ENCODE measurements around the gene SCFD1. TPM values are rescaled to one million over a fixed set of nuclear protein-coding genes. Genes with fewer than 3 reads are reported as not detected.

SCFD1 gene
- total and polyA plus RNA-seq, 4 donors, result 45.6 to 97.3 (median 66.5) TPM

- intact Hi-C loops (cut with DNase I), result no loop called here
- Histone ChIP-seq H3K9me3 (ENCODE audit: control insufficient read depth, low read length) (no peaks in the 10 kb centered on the region), H3K4me3 (ENCODE audit: low read length in 2 of 2) (no peak overlapping the region), H3K4me1 (ENCODE audit: control insufficient read depth in 1 of 2, insufficient read depth in 2 of 2, low read length in 2 of 2) (no peaks in the 10 kb centered on the region), H3K27me3 (ENCODE audit: control insufficient read depth in 1 of 2, insufficient read depth in 2 of 2, low read length in 1 of 2) (no peaks in the 10 kb centered on the region), H3K36me3 (ENCODE audit: control insufficient read depth in 1 of 2, insufficient read depth in 2 of 2, low read length in 1 of 2) (peaks cover 0 to 2% of the 10 kb centered on the region in 2 donors), H3K27ac (ENCODE audit: low read depth in 1 of 2, low read length in 2 of 2) (no peak overlapping the region)
- WGBS, 2 donors, result 97 to 100% methylated on average over 2 of the region's 2 CpGs
- ATAC-seq (ENCODE audit: low FRiP score), result no peak
- DNase-seq, result no peak
These were observed 23.5 kb downstream of the SCFD1 start for GRCh38 chr14:30645600-30645999.

DNA sequence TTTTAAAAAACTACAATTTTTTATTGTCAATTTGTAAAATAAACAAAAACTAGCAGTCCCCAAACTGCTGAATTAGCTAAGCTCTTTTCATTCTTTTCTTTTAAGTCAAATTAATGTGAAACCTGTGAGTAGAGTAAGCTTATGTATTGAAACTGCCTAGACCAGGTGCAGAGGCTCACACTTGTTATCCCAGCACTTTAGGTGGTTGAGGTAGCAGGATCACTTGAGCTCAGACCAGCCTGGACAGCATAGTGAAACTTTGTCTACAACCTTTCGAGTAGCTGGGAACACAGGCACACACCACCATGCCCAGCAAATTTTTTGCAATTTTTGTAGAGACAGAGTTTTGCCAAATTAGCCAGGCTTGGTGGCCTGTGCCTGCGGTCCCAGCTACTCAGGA, 26.4 kb downstream of the SCFD1 start:
- WGBS, 2 donors, result 95 to 97% methylated on average over 2 of the region's 2 CpGs
- Histone ChIP-seq H3K9me3 (ENCODE audit: control insufficient read depth, low read length) (no peaks in the 10 kb centered on the region), H3K36me3 (ENCODE audit: control insufficient read depth in 1 of 2, insufficient read depth in 2 of 2, low read length in 1 of 2) (peaks cover 4 to 6% of the 10 kb centered on the region in 2 donors), H3K27me3 (ENCODE audit: control insufficient read depth in 1 of 2, insufficient read depth in 2 of 2, low read length in 1 of 2) (no peaks in the 10 kb centered on the region), H3K4me1 (ENCODE audit: control insufficient read depth in 1 of 2, insufficient read depth in 2 of 2, low read length in 2 of 2) (no peaks in the 10 kb centered on the region), H3K27ac (ENCODE audit: low read depth in 1 of 2, low read length in 2 of 2) (no peak overlapping the region), H3K4me3 (ENCODE audit: low read length in 2 of 2) (no peak overlapping the region)
- DNase-seq (no peak), ATAC-seq (ENCODE audit: low FRiP score) (no peak)
- intact Hi-C loops (cut with DNase I), result no loop called here

GRCh38 chr14:30651937-30652336, 29.8 kb downstream of the SCFD1 start:
- Histone ChIP-seq H3K27ac (ENCODE audit: low read depth in 1 of 2, low read length in 2 of 2) (no peak overlapping the region), H3K36me3 (ENCODE audit: control insufficient read depth in 1 of 2, insufficient read depth in 2 of 2, low read length in 1 of 2) (peaks cover 4 to 7% of the 10 kb centered on the region in 2 donors), H3K9me3 (ENCODE audit: control insufficient read depth, low read length) (no peaks in the 10 kb centered on the region), H3K27me3 (ENCODE audit: control insufficient read depth in 1 of 2, insufficient read depth in 2 of 2, low read length in 1 of 2) (no peaks in the 10 kb centered on the region), H3K4me1 (ENCODE audit: control insufficient read depth in 1 of 2, insufficient read depth in 2 of 2, low read length in 2 of 2) (no peaks in the 10 kb centered on the region), H3K4me3 (ENCODE audit: low read length in 2 of 2) (no peak overlapping the region)
- no peak for DNase-seq
- intact Hi-C loops (cut with DNase I), result no loop called here
- no peak for ATAC-seq (ENCODE audit: low FRiP score)
- 84 to 91% methylated on average over 6 of the region's 6 CpGs for WGBS, 2 donors

DNA sequence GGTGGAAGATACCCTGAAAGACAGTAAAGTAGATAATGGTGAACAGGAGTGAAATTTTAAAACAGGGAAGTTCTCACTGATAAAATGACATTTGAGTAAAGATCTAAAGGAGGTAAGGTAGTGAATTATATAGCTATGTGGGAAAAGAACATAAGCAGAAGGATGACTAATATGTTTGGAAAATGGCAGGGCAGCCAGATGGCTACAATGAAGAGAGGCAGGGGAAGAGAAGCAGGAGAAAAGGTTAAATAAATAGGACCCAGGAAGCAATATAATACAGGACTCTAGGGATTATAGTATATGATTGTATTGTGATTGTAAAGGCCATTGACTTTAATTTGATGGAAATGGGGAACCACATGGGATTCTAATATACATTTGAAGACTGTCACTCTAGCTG, 33.0 kb downstream of the SCFD1 start:
- intact Hi-C loops (cut with DNase I), result no loop called here
- no peaks in the 10 kb centered on the region for H3K27me3 ChIP-seq (ENCODE audit: control insufficient read depth in 1 of 2, insufficient read depth in 2 of 2, low read length in 1 of 2)
- ATAC-seq (ENCODE audit: low FRiP score) (no peak), DNase-seq (no peak)
- no peak overlapping the region for H3K27ac ChIP-seq (ENCODE audit: low read depth in 1 of 2, low read length in 2 of 2)
- H3K4me1 ChIP-seq (ENCODE audit: control insufficient read depth in 1 of 2, insufficient read depth in 2 of 2, low read length in 2 of 2), result no peaks in the 10 kb centered on the region
- H3K4me3 ChIP-seq (ENCODE audit: low read length in 2 of 2), result no peak overlapping the region
- peaks cover 2 to 7% of the 10 kb centered on the region in 2 donors for H3K36me3 ChIP-seq (ENCODE audit: control insufficient read depth in 1 of 2, insufficient read depth in 2 of 2, low read length in 1 of 2)
- no peaks in the 10 kb centered on the region for H3K9me3 ChIP-seq (ENCODE audit: control insufficient read depth, low read length)

- WGBS, 2 donors, result 90 to 91% methylated on average over 3 of the region's 3 CpGs
- Histone ChIP-seq H3K4me1 (ENCODE audit: control insufficient read depth in 1 of 2, insufficient read depth in 2 of 2, low read length in 2 of 2) (no peaks in the 10 kb centered on the region), H3K36me3 (ENCODE audit: control insufficient read depth in 1 of 2, insufficient read depth in 2 of 2, low read length in 1 of 2) (peaks cover 2 to 7% of the 10 kb centered on the region in 2 donors), H3K4me3 (ENCODE audit: low read length in 2 of 2) (no peak overlapping the region), H3K9me3 (ENCODE audit: control insufficient read depth, low read length) (no peaks in the 10 kb centered on the region), H3K27me3 (ENCODE audit: control insufficient read depth in 1 of 2, insufficient read depth in 2 of 2, low read length in 1 of 2) (no peaks in the 10 kb centered on the region), H3K27ac (ENCODE audit: low read depth in 1 of 2, low read length in 2 of 2) (no peak overlapping the region)
- ATAC-seq (ENCODE audit: low FRiP score) (no peak), DNase-seq (no peak)
- intact Hi-C loops (cut with DNase I), result no loop called here
These were observed 33.5 kb downstream of the SCFD1 start for GRCh38 chr14:30655658-30656057.

- peaks cover 2 to 13% of the 10 kb centered on the region in 2 donors for H3K36me3 ChIP-seq (ENCODE audit: control insufficient read depth in 1 of 2, insufficient read depth in 2 of 2, low read length in 1 of 2)
- DNase-seq (no peak), ATAC-seq (ENCODE audit: low FRiP score) (peak; percentile 54)
- 59 to 63% methylated on average over 8 of the region's 8 CpGs for WGBS, 2 donors
- H3K9me3 ChIP-seq (ENCODE audit: control insufficient read depth, low read length), result no peaks in the 10 kb centered on the region
- no peaks in the 10 kb centered on the region for H3K4me1 ChIP-seq (ENCODE audit: control insufficient read depth in 1 of 2, insufficient read depth in 2 of 2, low read length in 2 of 2)
- intact Hi-C loops (cut with DNase I), result no loop called here
- H3K4me3 ChIP-seq (ENCODE audit: low read length in 2 of 2), result no peak overlapping the region
- H3K27ac ChIP-seq (ENCODE audit: low read depth in 1 of 2, low read length in 2 of 2), result no peak overlapping the region
- H3K27me3 ChIP-seq (ENCODE audit: control insufficient read depth in 1 of 2, insufficient read depth in 2 of 2, low read length in 1 of 2), result no peaks in the 10 kb centered on the region
These were observed 34.1 kb downstream of the SCFD1 start for GRCh38 chr14:30656190-30656632.

DNA sequence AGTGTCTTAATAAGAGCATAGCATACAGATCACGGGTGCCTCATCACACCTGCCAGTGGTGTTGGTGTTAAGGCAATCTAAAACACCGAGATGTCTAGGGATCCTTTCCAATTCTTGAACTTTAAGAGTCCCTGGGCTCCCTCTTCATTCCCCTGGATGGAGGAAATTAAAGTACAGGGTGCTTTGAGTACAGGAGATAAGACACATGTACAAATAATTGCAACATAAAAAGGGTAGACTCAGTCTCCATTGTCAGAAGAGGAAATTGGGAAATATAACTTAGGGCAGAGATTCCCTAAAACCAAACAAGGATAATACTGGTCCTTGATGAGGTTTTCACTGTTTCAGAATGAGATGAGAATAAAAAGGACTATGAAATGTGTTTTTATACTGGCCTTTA, 34.9 kb downstream of the SCFD1 start:
- no peak for DNase-seq
- Histone ChIP-seq H3K36me3 (ENCODE audit: control insufficient read depth in 1 of 2, insufficient read depth in 2 of 2, low read length in 1 of 2) (peaks cover 2 to 10% of the 10 kb centered on the region in 2 donors), H3K4me3 (ENCODE audit: low read length in 2 of 2) (no peak overlapping the region), H3K27ac (ENCODE audit: low read depth in 1 of 2, low read length in 2 of 2) (no peak overlapping the region), H3K4me1 (ENCODE audit: control insufficient read depth in 1 of 2, insufficient read depth in 2 of 2, low read length in 2 of 2) (no peaks in the 10 kb centered on the region), H3K9me3 (ENCODE audit: control insufficient read depth, low read length) (no peaks in the 10 kb centered on the region), H3K27me3 (ENCODE audit: control insufficient read depth in 1 of 2, insufficient read depth in 2 of 2, low read length in 1 of 2) (no peaks in the 10 kb centered on the region)
- intact Hi-C loops (cut with DNase I), result no loop called here
- no peak for ATAC-seq (ENCODE audit: low FRiP score)
- 85 to 89% methylated on average over 2 of the region's 2 CpGs for WGBS, 2 donors

GRCh38 chr14:30657606-30658163, 35.6 kb downstream of the SCFD1 start:
- Histone ChIP-seq H3K4me3 (ENCODE audit: low read length in 2 of 2) (no peak overlapping the region), H3K27me3 (ENCODE audit: control insufficient read depth in 1 of 2, insufficient read depth in 2 of 2, low read length in 1 of 2) (no peaks in the 10 kb centered on the region), H3K9me3 (ENCODE audit: control insufficient read depth, low read length) (no peaks in the 10 kb centered on the region), H3K36me3 (ENCODE audit: control insufficient read depth in 1 of 2, insufficient read depth in 2 of 2, low read length in 1 of 2) (peaks cover under 1 to 9% of the 10 kb centered on the region in 2 donors), H3K4me1 (ENCODE audit: control insufficient read depth in 1 of 2, insufficient read depth in 2 of 2, low read length in 2 of 2) (no peaks in the 10 kb centered on the region), H3K27ac (ENCODE audit: low read depth in 1 of 2, low read length in 2 of 2) (no peak overlapping the region)
- intact Hi-C loops (cut with DNase I), result no loop called here
- ATAC-seq (ENCODE audit: low FRiP score) (no peak), DNase-seq (no peak)
- 40 to 44% methylated on average over 2 of the region's 2 CpGs for WGBS, 2 donors

- Histone ChIP-seq H3K4me1 (ENCODE audit: control insufficient read depth in 1 of 2, insufficient read depth in 2 of 2, low read length in 2 of 2) (no peaks in the 10 kb centered on the region), H3K27me3 (ENCODE audit: control insufficient read depth in 1 of 2, insufficient read depth in 2 of 2, low read length in 1 of 2) (no peaks in the 10 kb centered on the region), H3K36me3 (ENCODE audit: control insufficient read depth in 1 of 2, insufficient read depth in 2 of 2, low read length in 1 of 2) (peaks cover 0 to 7% of the 10 kb centered on the region in 2 donors), H3K9me3 (ENCODE audit: control insufficient read depth, low read length) (no peaks in the 10 kb centered on the region), H3K4me3 (ENCODE audit: low read length in 2 of 2) (no peak overlapping the region), H3K27ac (ENCODE audit: low read depth in 1 of 2, low read length in 2 of 2) (no peak overlapping the region)
- ATAC-seq (ENCODE audit: low FRiP score), result no peak
- WGBS, 2 donors, result 89 to 92% methylated on average over 3 of the region's 3 CpGs
- no peak for DNase-seq
- intact Hi-C loops (cut with DNase I), result no loop called here
These were observed 36.5 kb downstream of the SCFD1 start for GRCh38 chr14:30658645-30659044.
